ENCODE measurements around the gene GRIA1. TPM values are rescaled to one million over a fixed set of nuclear protein-coding genes. Genes with fewer than 3 reads are reported as not detected.

GRIA1 gene
- total RNA-seq, 4 donors from 2014 or later = 0.12 to 0.19 TPM; not detected in 2

DNA sequence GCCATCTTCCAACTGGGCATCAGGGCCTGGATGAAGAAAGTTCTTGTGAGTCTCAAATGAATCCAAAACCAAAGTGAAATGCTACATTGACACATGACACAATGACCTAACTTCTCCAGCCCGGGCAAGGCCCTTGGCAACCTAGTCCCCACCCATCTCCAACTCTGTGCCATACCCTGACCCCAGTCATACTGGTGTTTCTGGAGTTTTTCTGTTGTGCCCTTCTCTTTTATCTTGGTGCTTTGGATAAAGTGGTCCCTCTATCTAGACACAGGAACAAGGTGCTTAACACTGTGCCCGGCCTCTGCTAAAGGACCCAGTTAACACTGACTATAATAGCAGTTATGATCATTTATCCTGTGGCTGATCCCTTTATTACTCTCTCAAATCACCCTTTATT, 149.8 kb downstream of the GRIA1 start:
- no peak for TF ChIP-seq POLR2A (IDR thresholded peaks at IDR 0.05)
- TF ChIP-seq, protein P1, sequence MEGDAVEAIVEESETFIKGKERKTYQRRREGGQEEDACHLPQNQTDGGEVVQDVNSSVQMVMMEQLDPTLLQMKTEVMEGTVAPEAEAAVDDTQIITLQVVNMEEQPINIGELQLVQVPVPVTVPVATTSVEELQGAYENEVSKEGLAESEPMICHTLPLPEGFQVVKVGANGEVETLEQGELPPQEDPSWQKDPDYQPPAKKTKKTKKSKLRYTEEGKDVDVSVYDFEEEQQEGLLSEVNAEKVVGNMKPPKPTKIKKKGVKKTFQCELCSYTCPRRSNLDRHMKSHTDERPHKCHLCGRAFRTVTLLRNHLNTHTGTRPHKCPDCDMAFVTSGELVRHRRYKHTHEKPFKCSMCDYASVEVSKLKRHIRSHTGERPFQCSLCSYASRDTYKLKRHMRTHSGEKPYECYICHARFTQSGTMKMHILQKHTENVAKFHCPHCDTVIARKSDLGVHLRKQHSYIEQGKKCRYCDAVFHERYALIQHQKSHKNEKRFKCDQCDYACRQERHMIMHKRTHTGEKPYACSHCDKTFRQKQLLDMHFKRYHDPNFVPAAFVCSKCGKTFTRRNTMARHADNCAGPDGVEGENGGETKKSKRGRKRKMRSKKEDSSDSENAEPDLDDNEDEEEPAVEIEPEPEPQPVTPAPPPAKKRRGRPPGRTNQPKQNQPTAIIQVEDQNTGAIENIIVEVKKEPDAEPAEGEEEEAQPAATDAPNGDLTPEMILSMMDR (IDR thresholded peaks at IDR 0.05) = no peak
- Histone ChIP-seq H3K9me3 (no peaks in the 10 kb centered on the region), H3K27me3 (no peaks in the 10 kb centered on the region), H3K27ac (no peak overlapping the region), H3K4me1 (no peaks in the 10 kb centered on the region), H3K4me3 (no peak overlapping the region), H3K36me3 (no peaks in the 10 kb centered on the region)
- 74 to 88% methylated on average over 2 of the region's 2 CpGs for WGBS, 2 donors
- no peak for DNase-seq
- intact Hi-C loops (cut with DNase I) = no loop called here

DNA sequence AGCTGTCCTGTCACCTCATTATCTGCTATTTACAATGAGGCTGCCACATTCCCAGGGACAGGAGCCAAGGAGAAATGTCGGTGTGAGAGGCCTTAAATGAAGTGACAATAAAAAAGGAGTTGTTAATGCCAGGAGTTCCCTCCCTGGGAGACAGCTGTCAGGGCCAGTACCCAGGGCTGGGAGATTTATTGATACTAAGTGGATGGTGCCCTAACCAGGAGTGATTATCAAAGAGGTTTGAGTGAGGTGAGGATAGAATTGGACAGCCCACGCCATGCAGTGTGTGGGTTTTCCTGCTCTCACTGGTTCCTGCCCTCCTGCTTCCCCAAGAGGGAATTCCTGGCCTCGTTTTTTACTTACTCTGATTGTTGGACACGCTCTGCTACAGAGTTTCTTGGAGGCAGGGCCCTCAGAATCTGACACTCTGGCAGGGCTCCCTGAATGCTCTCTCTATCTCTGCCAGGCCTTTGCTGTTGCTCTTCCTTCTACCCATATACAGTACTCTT, 150.8 kb downstream of the GRIA1 start:
- H3K27ac ChIP-seq = no peak overlapping the region
- intact Hi-C loops (cut with DNase I) = no loop called here
- H3K4me3 ChIP-seq = no peak overlapping the region
- H3K27me3 ChIP-seq = no peaks in the 10 kb centered on the region
- DNase-seq = no peak
- H3K9me3 ChIP-seq = no peaks in the 10 kb centered on the region
- no peaks in the 10 kb centered on the region for H3K36me3 ChIP-seq
- H3K4me1 ChIP-seq = no peaks in the 10 kb centered on the region
- 22 to 38% methylated on average over 4 of the region's 4 CpGs for whole genome bisulfite sequencing, 2 donors
- TF ChIP-seq, protein P1 (IDR thresholded peaks at IDR 0.05) = no peak
- no peak for TF ChIP-seq POLR2A (IDR thresholded peaks at IDR 0.05)

DNA sequence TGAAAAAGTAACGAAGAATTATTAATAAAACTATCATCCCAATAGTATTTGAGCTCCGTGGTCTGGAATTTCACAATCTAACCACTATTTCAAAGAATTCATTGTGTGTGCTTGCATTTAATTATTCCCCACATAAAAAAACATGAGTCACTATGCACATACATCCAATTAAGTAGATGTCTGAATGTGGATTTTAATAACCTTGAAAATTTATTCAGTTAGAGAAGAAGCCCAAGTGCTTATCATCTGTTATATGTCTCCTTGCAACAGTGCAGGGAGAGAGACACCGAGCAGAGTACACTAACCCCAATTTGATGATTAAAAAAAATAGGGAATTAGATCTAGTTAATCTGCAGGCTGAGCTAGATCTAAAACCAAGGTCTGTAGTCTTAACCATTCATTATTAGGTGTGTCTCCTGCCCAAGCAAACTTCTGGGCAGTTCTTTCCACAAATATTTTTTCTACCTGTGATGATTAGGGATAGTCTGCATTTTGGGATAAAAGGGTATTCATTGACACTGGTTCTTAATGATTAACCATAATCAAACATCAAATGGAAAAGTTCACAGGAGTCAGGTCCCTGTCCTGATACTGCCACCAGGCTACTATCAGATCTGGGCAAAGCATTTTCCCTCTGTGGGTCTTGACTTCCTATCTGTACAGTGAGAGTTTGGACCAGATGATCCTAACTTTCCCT, 164.2 kb downstream of the GRIA1 start:
- Histone ChIP-seq H3K36me3 (no peaks in the 10 kb centered on the region), H3K4me3 (no peak overlapping the region), H3K4me1 (no peaks in the 10 kb centered on the region), H3K27ac (no peak overlapping the region), H3K27me3 (no peaks in the 10 kb centered on the region), H3K9me3 (no peaks in the 10 kb centered on the region)
- 37 to 54% methylated on average over 3 of the region's 3 CpGs for WGBS, 2 donors
- intact Hi-C loops (cut with DNase I) = no loop called here
- TF ChIP-seq, protein P1 (IDR thresholded peaks at IDR 0.05) = no peak
- TF ChIP-seq POLR2A (IDR thresholded peaks at IDR 0.05) = no peak
- DNase-seq = no peak

DNA sequence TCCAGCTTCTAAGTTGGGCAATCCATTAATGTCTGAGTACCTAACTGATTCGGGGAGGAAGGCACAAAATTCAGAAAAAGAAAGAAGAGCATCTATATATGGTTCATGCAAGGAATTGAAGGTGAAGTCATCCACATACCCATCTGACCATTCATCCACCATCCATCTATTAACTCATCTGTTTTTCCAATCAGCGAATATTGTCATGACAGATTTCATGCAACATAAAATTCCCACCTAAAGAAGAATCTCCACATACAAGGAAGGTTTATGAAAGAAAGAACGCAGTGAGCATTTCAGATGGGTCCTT, 164.7 kb downstream of the GRIA1 start:
- WGBS, 2 donors = 73 to 75% methylated on average over 3 of the region's 3 CpGs
- no peak overlapping the region for H3K4me3 ChIP-seq
- H3K36me3 ChIP-seq = no peaks in the 10 kb centered on the region
- intact Hi-C loops (cut with DNase I) = no loop called here
- H3K27me3 ChIP-seq = no peaks in the 10 kb centered on the region
- H3K27ac ChIP-seq = no peak overlapping the region
- TF ChIP-seq, protein P1 (IDR thresholded peaks at IDR 0.05) = no peak
- TF ChIP-seq POLR2A (IDR thresholded peaks at IDR 0.05) = no peak
- H3K4me1 ChIP-seq = no peaks in the 10 kb centered on the region
- H3K9me3 ChIP-seq = no peaks in the 10 kb centered on the region
- no peak for DNase-seq

DNA sequence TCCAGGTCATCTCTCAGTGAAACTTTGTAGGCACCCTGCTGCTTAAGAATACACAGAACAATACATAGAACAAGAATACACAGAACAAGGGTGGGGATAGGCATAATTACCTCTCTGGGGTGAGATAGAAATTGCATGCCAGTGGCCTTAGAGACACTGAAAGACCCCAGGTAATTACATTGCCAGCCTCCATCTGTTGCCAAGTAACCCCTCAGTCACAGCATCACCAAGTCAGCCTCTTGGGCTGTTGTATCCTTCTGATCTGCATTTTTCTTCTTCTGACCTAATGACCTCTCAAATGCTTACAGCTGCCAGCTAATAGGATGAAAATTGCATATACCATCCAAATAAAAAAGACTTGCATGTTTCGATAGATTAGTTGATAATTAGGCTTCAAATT, 167.7 kb downstream of the GRIA1 start:
- DNase-seq = no peak
- Histone ChIP-seq H3K4me1 (no peaks in the 10 kb centered on the region), H3K27me3 (no peaks in the 10 kb centered on the region), H3K4me3 (no peak overlapping the region), H3K36me3 (no peaks in the 10 kb centered on the region), H3K9me3 (no peaks in the 10 kb centered on the region), H3K27ac (no peak overlapping the region)
- TF ChIP-seq, protein P1 (IDR thresholded peaks at IDR 0.05) = no peak
- no peak for TF ChIP-seq POLR2A (IDR thresholded peaks at IDR 0.05)
- WGBS, 2 donors = 67 to 90% methylated on average over 1 of the region's 1 CpG
- intact Hi-C loops (cut with DNase I) = no loop called here
